H1 (cell line): ENCODE results near the gene SHROOM3.

ENCODE experiments used
- POLR2A ChIP-seq, 2 experiments: IDR thresholded peaks; 1 replicate in 1 of 2; 2 replicates in 1 of 2; pipeline ENCODE4 v1.6.1; 2011; ENCODE audit warnings: low read depth in 2 of 2, low read length in 2 of 2, mild to moderate bottlenecking in 2 of 2; ENCODE audit errors: control extremely low read depth in 1 of 2
- USF2 ChIP-seq: IDR thresholded peaks from 2 replicates; pipeline ENCODE4 v1.6.1; 2011; ENCODE audit warnings: low read length, improper control_type of control experiment
- TF ChIP-seq, protein P1 (sequence below), 3 experiments: IDR thresholded peaks; 1 replicate in 2 of 3; 2 replicates in 1 of 3; pipeline versions ENCODE4 v1.5.1 to v1.6.1; 2011; ENCODE audit warnings: low read length in 3 of 3, mild to moderate bottlenecking in 3 of 3, inconsistent platforms in 2 of 3, low read depth in 1 of 3, moderate library complexity in 1 of 3; ENCODE audit not compliant: insufficient read depth in 1 of 3; ENCODE audit errors: control extremely low read depth in 1 of 3

- no peak for TF ChIP-seq USF2
- TF ChIP-seq, protein P1, sequence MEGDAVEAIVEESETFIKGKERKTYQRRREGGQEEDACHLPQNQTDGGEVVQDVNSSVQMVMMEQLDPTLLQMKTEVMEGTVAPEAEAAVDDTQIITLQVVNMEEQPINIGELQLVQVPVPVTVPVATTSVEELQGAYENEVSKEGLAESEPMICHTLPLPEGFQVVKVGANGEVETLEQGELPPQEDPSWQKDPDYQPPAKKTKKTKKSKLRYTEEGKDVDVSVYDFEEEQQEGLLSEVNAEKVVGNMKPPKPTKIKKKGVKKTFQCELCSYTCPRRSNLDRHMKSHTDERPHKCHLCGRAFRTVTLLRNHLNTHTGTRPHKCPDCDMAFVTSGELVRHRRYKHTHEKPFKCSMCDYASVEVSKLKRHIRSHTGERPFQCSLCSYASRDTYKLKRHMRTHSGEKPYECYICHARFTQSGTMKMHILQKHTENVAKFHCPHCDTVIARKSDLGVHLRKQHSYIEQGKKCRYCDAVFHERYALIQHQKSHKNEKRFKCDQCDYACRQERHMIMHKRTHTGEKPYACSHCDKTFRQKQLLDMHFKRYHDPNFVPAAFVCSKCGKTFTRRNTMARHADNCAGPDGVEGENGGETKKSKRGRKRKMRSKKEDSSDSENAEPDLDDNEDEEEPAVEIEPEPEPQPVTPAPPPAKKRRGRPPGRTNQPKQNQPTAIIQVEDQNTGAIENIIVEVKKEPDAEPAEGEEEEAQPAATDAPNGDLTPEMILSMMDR (IDR thresholded peaks at IDR 0.05; ENCODE audit: control extremely low read depth in 1 of 3, insufficient read depth in 1 of 3, low read depth in 1 of 3, low read length in 3 of 3): no peak
- TF ChIP-seq POLR2A (IDR thresholded peaks at IDR 0.05; ENCODE audit: control extremely low read depth in 1 of 2, low read depth in 2 of 2, low read length in 2 of 2): no peak
Observed at GRCh38 chr4:76523593-76523992, 88.6 kb downstream of the SHROOM3 start.
